GM23338 (cell line): Measurements from ENCODE around the gene RSPRY1. TPM values are rescaled to one million over a fixed set of nuclear protein-coding genes. Genes with fewer than 3 reads are reported as not detected.

Experiments
- NANOG ChIP-seq: IDR thresholded peaks from 2 replicates; pipeline ENCODE4 v1.6.1; 2016; ENCODE audit warnings: antibody characterized with exemption, borderline replicate concordance
- polyA plus RNA-seq: library from polyadenylated mRNA; unstranded; fragments of >200 nt; fragmentation: Nextera tagmentation; extraction: Ambion mirVana; gene quantifications from 2 replicates; pipeline ENCODE4 v1.2.1, GENCODE V29; 2016
- total RNA-seq: library from RNA; depleted of rRNA; stranded (reverse); fragments of >200 nt; shearing (Covaris generic); gene quantifications from 2 replicates; pipeline ENCODE4 v1.2.3, GENCODE V29; 2014
- TF ChIP-seq, protein P1 (sequence below): IDR thresholded peaks from one replicate; pipeline ENCODE4 v1.6.1; 2018; ENCODE audit warnings: antibody characterized with exemption; ENCODE audit not compliant: unreplicated experiment
- TF ChIP-seq, protein P2 (sequence below): fragments of 250-450 bp; sonication (Bioruptor Pico); IDR thresholded peaks from 2 replicates; pipeline ENCODE4 v1.5.0; 2020; ENCODE audit warnings: mild to moderate bottlenecking, moderate library complexity

The RSPRY1 gene
- total and polyA plus RNA-seq, 2 experiments from 2014 or later: 25.8 to 35.9 TPM

DNA sequence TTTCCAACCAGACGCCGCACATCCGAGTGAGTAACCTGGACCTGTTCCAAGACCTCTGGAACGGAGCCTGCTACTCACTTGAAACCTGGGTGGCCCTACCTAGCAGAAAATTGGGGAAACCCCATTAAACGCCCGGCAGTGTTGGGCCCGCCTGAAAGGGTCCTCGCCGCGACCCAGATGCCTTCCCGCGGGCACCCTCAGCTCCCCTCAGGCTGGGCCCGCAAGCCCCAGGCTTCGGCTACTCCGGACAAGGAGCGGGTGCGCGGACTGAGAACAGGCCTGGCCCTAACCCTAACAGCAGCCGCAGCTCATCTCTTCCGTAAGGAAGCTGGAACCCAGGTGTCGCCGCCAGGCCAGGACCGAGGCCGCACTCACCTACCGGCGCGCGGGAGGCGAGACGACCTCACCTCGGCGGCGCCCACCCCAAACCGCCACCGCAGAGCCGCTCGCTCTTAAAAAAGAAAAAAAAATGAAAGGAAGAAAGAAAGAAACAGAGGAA, 634 bp upstream of the RSPRY1 start (continued):
- TF ChIP-seq, protein P1, sequence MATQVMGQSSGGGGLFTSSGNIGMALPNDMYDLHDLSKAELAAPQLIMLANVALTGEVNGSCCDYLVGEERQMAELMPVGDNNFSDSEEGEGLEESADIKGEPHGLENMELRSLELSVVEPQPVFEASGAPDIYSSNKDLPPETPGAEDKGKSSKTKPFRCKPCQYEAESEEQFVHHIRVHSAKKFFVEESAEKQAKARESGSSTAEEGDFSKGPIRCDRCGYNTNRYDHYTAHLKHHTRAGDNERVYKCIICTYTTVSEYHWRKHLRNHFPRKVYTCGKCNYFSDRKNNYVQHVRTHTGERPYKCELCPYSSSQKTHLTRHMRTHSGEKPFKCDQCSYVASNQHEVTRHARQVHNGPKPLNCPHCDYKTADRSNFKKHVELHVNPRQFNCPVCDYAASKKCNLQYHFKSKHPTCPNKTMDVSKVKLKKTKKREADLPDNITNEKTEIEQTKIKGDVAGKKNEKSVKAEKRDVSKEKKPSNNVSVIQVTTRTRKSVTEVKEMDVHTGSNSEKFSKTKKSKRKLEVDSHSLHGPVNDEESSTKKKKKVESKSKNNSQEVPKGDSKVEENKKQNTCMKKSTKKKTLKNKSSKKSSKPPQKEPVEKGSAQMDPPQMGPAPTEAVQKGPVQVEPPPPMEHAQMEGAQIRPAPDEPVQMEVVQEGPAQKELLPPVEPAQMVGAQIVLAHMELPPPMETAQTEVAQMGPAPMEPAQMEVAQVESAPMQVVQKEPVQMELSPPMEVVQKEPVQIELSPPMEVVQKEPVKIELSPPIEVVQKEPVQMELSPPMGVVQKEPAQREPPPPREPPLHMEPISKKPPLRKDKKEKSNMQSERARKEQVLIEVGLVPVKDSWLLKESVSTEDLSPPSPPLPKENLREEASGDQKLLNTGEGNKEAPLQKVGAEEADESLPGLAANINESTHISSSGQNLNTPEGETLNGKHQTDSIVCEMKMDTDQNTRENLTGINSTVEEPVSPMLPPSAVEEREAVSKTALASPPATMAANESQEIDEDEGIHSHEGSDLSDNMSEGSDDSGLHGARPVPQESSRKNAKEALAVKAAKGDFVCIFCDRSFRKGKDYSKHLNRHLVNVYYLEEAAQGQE: no peak
- no peak for TF ChIP-seq NANOG
- TF ChIP-seq, protein P2, sequence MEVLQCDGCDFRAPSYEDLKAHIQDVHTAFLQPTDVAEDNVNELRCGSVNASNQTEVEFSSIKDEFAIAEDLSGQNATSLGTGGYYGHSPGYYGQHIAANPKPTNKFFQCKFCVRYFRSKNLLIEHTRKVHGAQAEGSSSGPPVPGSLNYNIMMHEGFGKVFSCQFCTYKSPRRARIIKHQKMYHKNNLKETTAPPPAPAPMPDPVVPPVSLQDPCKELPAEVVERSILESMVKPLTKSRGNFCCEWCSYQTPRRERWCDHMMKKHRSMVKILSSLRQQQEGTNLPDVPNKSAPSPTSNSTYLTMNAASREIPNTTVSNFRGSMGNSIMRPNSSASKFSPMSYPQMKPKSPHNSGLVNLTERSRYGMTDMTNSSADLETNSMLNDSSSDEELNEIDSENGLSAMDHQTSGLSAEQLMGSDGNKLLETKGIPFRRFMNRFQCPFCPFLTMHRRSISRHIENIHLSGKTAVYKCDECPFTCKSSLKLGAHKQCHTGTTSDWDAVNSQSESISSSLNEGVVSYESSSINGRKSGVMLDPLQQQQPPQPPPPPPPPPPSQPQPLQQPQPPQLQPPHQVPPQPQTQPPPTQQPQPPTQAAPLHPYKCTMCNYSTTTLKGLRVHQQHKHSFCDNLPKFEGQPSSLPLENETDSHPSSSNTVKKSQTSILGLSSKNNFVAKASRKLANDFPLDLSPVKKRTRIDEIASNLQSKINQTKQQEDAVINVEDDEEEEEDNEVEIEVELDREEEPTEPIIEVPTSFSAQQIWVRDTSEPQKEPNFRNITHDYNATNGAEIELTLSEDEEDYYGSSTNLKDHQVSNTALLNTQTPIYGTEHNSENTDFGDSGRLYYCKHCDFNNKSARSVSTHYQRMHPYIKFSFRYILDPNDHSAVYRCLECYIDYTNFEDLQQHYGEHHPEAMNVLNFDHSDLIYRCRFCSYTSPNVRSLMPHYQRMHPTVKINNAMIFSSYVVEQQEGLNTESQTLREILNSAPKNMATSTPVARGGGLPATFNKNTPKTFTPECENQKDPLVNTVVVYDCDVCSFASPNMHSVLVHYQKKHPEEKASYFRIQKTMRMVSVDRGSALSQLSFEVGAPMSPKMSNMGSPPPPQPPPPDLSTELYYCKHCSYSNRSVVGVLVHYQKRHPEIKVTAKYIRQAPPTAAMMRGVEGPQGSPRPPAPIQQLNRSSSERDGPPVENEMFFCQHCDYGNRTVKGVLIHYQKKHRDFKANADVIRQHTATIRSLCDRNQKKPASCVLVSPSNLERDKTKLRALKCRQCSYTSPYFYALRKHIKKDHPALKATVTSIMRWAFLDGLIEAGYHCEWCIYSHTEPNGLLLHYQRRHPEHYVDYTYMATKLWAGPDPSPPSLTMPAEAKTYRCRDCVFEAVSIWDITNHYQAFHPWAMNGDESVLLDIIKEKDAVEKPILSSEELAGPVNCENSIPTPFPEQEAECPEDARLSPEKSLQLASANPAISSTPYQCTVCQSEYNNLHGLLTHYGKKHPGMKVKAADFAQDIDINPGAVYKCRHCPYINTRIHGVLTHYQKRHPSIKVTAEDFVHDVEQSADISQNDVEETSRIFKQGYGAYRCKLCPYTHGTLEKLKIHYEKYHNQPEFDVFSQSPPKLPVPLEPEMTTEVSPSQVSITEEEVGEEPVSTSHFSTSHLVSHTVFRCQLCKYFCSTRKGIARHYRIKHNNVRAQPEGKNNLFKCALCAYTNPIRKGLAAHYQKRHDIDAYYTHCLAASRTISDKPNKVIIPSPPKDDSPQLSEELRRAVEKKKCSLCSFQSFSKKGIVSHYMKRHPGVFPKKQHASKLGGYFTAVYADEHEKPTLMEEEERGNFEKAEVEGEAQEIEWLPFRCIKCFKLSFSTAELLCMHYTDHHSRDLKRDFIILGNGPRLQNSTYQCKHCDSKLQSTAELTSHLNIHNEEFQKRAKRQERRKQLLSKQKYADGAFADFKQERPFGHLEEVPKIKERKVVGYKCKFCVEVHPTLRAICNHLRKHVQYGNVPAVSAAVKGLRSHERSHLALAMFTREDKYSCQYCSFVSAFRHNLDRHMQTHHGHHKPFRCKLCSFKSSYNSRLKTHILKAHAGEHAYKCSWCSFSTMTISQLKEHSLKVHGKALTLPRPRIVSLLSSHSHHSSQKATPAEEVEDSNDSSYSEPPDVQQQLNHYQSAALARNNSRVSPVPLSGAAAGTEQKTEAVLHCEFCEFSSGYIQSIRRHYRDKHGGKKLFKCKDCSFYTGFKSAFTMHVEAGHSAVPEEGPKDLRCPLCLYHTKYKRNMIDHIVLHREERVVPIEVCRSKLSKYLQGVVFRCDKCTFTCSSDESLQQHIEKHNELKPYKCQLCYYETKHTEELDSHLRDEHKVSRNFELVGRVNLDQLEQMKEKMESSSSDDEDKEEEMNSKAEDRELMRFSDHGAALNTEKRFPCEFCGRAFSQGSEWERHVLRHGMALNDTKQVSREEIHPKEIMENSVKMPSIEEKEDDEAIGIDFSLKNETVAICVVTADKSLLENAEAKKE: no peak
